CD4-positive, alpha-beta T cell treated with Interleukin-17A for 1 hour (primary cell): ENCODE results near the gene FDXR.

ENCODE experiments used
- DNase-seq: peaks from one replicate; pipeline ENCODE4 v3.0.0-alpha.2; 2020

FDXR gene

DNA sequence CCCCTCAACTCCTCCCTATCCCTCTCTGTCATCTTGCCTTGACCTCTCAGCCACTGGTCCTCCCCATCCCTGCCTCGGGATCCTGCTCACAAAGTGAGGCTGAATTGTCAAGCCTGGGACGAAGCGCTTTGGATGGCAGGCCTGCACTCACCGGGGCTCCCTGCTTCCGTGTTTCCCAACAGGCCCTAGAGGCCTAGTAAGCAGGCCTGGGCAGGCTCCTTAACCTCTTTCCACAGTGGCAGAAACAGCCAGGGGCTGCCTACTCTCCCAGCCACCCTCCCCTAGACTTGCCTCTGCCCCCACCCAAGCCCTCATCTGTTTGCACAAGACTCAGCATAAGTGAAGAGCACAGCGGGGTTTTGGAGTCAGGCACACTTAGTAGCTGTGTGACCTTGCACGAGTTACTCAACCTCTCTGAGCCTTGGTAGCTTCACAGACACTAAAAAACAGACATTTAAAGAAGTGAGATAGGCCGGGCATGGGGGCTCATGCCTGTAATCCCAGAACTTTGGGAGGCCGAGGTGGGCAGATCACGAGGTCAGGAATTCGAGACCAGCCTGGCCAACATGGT lies 25.7 kb upstream of the FDXR start:
- DNase-seq, result no peak

DNA sequence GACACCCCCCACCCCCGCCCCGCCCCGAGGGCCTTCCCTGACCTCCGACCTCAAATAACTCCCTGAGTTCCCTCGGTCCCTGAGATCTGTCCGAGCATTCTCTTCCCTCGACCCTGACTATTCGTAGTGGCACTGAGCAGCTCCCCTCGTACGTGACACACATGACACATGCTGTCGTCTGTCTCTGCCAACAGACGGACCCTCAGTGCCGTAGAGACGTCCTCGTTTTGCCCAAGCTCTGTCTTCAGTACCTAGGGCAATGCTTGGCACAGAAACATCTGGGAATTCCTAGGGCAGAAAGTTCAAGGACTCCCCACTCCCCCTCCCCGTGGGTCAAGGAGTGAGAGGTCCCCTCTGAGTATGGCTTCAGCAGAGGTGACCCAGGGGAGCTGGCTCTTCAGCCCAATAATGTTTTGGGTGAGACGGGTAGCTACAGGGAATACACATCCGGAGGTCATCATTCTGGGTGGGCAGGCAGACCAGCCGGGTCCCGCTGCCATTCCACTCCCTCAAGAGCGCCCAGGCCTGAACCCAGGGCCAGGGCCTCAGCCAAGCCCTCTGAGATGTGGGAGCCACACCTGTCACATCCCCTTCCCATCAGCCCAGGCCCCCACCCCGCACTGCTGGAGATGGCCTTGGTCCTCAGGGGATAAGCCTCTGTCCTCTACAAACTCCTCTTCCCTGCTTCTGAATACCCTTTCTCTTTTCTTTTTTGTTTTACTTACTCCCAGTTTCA lies 21.3 kb upstream of the FDXR start:
- DNase-seq, result no peak

DNA sequence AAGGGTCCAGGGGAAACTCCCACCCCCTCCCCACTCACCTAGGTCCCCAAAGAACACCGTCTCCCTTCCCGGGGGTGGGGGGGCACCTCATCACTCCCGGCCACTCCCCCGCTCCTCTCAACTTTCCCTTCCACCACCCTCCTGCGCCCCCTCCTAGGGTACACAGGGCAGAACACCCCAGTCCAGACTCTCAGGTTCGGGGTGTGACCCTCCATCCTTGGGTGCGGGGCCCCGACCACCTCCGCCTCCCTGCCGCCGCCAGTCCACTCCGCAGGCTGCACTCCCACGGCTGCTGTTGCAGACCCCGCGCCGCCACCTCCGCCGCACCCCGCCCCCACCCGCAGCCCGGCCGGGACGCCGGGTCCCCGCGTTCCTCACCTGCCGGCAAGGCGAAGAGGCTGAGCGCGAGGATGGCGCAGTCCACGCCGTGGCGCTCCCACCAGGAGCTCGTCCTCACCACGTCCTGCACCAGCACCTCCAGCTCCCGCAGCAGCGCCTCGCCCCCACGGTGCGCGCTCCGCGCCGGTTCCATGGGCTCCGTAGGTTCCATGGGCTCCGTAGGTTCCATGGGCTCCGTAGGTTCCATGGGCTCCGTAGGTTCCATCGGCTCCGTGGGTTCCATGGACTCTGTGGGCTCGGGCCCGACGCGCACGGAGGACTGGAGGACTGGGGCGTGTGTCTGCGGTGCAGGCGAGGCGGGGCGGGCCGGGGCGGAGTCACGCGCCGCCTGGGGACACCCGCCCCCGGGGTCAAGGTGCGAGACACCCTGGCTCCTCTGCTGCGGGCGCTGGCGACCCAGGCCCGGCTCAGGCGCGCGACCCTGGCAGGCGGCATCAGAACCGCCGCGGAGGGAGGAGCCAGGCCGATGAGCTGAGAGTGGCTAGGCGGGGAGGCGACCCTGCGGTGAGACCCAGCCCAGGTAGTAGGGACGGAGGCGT lies 20.4 kb upstream of the FDXR start, which contains the start of gene FADS6:
FADS6 (minus strand) TSS at position 660 of the 938 bp plus-strand sequence; CDS start at position 622, 38 bp downstream.
- DNase-seq, result no peak

GRCh38 chr17:74892013-74892841 lies 19.4 kb upstream of the FDXR start:
- no peak for DNase-seq

DNA sequence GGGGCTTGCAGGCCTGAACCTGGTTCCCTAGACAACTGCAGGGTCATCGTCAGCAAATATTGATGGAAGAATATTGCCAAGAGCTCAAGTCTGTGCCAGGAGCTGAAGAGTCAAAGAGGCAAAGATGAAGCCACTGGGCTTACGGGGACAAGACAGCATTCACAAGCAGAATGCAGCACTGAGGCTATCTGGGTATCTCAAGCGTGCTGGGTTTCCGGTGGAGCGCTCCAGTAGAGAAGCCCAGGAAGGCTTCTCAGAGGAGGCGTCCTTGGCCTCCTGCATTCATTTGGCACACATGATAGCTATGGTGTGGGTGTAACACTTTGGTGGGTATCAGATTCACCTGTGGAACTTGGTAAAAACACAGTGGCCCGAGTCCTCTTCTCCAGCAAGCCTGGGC lies 17.8 kb upstream of the FDXR start:
- no peak for DNase-seq

GRCh38 chr17:74888469-74888868 lies 15.7 kb upstream of the FDXR start:
- no peak for DNase-seq

- no peak for DNase-seq
These were observed 10.5 kb upstream of the FDXR start for GRCh38 chr17:74883241-74883745.

DNA sequence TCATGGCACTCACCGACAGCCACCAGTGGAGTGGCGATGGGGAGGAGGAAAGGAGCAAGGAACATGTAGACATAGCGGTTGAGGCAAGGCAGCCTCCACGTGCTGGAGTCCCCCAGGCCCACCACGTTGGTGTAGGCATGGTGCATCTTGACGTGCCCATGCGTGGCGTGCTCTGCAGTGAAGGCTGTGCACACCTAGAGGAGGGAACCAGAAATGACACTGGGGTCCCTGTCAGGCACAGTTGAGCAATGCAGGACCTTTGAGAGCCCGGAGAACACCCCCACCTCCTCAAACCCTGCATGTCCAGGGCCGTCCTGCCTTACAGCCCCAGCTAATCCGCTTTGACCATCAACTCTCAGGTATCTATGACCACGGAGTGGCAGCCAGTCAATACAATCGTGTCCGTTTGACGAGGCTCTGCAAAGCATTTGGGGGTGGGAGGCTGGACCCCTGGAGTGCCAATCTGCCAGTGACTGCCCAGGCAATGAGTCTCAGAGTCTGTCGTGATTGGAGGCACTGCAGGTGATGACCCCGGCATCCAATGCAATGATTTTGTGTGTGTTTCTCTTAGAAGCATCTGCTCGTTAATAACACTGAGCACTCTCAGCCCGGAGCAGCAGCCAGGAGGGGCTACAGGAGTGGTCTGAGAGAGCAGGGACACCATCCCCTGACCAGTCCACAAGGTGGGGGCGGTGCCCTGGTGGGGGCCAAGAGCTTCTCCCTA lies 9.9 kb upstream of the FDXR start:
- no peak for DNase-seq

GRCh38 chr17:74881073-74881472 lies 8.3 kb upstream of the FDXR start:
- DNase-seq, result no peak

- DNase-seq, result no peak
These were observed 6.5 kb upstream of the FDXR start for GRCh38 chr17:74879308-74879707.

GRCh38 chr17:74878658-74879057 lies 5.9 kb upstream of the FDXR start:
- no peak for DNase-seq

- DNase-seq, result no peak
These were observed 5.1 kb upstream of the FDXR start for GRCh38 chr17:74877592-74878548.

GRCh38 chr17:74875977-74876593 lies 3.3 kb upstream of the FDXR start:
- no peak for DNase-seq

GRCh38 chr17:74875155-74875976 lies 2.6 kb upstream of the FDXR start:
- DNase-seq, result no peak

DNA sequence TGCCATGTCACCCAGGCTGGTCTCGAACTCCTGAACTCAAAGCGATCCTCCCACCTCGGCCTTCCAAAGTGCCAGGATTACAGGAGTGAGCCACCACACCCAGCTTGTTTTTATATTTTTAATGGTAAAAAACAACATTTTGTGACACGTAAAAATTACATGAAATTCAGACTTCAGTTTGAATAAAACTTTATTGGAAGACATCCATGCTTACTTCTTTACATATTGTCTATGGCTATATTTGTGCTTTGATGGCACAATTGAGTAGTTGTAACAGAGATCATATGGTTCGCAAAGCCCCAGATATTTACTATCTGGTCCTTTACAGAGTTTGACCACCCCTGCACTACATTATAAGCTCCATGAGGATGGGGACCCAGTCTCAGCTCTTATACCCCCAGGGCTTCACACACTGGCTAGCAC lies 1.8 kb upstream of the FDXR start:
- no peak for DNase-seq

DNA sequence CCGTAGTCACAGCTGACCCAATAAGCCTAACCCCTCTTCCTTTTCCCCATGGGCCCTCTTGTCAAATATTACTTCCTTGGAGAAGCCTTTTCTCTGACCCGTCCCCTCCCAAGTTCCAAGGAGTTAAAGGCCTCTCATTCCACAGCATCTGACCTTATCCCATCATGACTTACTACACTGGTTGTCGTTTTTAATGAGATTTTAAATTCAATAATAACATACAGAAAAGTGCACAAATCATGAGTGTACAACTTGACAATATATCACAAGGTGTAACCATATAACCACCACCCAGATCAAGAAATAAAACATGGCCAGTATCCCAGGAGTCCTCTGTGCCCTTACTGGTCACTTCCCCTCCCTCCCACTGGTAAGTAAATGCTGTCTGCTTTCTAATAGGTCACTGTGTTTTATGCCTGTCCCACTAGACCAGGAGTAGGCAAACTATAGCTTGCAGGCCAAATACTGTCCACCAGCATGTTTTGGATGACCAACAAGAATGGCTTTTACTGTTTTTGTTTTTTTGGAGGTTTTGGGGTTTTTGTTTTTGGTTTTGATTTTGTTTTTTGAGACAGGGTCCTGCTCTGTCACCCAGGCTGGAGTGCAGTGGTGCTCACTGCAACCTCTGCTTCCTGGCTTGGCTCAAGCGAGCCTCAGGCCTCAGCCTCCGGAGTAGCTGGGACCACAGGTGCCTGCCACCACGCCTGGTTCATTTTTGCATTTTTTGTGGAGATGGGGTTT lies 1.2 kb upstream of the FDXR start:
- DNase-seq, result no peak

DNA sequence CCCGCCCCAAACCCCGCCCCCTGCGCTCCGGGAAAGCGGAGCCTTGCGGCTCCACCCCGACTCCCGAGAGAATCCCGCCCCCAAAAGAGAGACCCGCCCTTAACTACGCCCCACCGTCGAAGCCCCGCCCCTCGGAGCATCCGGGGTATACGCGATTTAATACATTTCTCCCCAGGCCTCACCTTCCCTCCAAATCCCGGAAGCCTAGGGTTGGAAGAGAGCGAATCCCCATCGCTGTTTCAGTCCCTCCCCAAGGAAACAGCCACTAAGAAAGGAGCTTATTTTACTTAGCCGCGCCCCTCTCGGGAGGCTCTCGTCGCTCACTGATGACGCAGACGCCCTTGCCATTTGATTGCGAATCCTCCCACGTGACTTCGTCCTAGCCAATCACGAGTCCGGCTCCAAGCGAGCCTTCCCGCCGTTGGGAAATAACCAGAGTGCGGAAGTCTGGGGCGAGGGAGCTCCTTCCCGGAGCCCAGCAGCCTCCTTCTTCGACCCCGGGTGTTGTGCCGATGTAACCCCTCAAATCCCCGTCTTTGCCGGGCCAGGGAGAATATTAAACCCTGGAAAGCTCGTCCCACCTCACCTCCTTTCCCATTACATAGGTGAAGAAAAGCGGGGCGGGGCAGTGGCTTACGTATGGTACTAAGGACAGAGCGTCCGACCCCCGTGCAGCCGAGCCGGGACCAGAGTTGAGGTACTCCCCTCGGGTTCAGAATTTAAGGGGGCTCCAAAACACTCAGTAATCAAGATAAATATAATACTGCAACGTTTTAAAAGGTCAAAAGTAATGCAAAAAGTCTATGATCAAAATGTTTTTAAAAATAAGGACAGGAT lies 461 bp upstream of the FDXR start:
- DNase-seq, result peak; percentile 100
